HG03103 (cell line): Measurements from ENCODE around the gene DSP.

Experiments
- ATAC-seq: cut with Tn5 transposase; IDR thresholded peaks from one replicate; pipeline ENCODE4 v1.9.1; 2021; ENCODE audit warnings: low read depth; ENCODE audit not compliant: unreplicated experiment

Gene DSP

DNA sequence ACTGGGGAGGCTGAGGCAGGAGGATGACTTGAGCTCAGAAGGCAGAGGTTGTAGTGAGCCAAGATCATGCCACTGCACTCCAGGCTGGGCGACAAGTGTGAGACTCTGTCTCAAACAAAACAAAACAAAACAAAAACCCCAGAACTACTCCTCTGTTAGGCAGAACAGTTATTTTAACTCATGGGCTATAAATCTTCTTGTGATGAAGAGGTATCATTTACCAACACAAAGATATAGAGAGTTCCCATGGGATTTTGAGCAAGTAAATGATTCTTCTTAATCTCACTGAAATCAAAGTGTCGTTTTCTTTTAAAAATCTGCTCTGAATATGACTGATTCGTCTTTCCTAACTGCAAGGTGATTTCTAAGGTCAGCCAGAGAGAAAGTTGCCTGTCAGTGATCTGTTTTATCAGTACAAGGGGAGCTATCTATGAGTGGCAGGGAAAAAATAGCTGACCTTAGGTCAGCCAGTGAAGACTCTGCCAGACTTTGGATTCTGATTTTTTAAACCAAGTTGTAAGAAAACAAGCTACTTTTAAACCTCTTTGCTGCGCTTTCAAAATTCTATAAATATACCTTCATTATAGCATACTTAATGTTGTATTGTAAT lies 3.8 kb upstream of the DSP start:
- no peak for ATAC-seq

DNA sequence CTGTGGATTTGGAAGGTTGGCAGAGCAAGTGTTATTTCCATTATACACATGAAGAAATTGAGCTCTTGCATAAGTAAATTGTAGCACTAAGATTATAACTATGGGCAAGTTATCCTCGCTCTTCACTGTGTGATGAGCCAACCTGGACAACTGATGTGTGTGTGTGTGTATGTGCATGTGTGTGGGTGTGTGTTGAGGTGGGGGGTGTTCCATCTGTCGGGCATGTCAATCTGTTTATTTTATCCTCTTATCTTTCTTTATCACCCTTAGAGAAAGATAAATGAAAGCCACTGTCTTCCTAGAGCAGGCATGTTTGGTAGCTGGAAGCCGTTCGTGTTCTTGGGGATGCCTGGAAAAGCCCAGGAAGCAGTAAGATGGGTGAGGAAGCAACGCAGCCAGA lies 3.0 kb upstream of the DSP start:
- ATAC-seq: no peak

DNA sequence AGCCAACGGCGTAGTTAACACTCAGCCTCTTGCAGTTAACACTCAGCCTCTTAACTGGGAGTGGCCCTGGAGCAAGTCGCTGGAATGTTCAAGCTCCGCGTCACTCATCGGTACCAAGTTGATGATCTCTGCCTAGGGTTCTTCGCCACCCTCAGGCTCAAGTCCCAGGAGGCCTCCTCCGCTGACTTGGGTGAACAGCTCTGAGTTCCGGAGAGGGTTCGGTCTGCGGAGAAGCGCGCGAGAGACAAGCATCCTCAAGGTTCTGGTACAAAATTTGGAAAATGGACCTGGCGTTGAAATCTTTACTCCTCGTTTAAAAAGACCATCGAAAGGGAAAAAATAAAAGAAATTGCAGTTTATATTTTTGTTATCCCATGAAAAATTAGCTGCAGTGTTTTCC lies 876 bp upstream of the DSP start:
- ATAC-seq: no peak

DNA sequence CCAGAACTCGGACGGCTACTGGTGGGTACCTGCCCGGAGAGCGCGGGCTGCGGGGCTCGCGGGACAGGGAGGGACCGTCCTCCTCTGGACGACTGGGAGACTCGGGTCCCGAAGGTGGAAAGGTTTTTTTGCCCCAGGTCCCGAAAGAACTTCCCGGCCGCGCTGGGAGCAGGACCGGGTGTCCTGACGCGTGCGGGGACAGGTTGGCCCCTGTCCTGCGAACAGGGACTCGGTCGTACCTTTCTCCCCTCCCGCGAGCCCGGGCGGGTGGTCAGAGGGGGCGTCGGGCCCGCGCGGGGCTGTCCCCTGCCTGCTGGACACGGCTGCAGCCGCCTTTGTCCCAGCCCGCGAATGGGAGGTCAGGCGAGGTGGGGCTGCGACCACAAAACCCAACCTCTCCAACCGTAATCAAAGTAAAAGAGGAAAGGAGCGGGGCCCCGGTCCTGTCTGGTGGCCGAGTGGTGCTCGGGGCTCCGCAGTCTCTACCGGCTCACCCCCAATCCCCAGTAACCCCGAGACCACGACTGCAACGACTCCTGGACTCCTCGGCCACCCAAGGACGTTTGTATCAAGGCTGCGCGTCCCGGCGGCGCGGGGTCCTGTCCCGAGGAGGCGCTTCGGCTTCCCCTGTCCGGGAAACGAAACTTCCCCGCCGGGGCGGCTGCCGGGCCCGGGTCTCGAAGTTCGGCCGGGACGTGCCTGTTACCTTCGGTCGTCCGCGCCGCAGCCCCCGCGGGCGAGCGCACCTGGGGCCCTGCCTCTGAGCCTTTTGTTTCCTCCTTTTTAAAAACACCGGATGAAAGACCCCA lies 798 bp downstream of the DSP start:
- no peak for ATAC-seq

DNA sequence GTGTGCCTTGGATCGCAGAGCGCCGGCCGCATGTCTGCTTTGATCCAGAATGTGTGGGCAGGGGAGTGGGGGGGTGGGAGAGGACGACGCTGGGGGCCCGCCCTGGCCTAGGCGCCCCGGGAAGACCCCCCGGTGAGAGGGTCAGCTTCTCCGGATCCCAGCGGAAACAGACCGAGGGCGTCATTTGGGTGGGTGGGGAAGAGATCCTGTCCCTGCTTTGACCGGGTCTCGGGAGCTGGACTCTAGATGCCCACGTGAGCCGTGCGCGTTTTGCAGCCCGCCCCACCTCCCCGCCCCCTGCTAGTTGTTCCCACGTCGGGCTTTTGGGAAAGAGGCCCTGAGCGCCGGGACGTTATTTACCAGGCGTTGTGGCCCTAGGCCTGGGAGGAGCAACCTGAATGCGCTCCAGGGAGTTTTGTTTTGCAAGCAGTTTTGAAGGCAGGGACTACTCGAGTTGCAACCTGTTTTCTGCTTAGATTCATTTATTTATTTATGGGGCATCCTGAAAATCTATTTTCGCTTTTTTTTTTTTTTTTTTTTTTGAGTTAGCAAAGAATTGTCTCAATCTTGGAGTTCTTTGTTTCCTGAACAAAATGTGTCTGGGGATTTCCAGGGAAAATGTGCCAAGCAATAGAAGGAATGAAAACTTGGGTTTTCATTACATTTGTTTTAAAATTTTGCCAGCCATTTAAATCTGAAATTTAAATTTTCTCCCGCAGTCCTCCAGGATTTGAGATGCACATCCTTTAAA lies 1.6 kb downstream of the DSP start:
- no peak for ATAC-seq

DNA sequence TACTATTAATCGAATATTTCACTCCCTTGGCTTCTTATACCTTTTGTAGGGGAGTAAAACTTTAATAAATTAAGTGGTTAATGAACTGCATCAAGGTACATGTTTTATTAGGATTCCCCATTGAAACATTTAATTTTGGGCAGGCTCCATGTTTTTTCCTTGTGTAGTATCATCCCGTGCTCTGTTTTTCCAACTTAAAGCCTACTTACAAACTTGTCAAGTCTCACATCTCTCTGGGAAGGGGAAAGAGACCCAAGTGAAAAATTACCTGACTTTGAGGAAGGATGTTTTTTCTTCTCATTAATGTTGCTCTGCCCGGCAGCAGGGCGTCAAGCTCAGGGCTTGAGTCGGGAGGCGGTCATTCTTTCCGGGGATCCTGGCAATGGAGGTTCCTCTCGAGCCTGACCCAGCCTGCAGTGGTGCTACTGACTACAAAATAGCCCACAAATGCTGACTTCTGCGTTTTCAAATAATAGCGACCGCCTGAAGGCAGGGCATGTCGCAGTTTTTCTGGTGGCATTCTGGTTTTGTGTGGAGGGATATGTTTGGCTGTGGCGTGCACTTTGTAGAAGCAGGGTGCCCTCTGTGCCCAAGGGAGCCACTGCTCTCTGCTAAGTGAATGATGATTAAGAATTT lies 2.4 kb downstream of the DSP start:
- no peak for ATAC-seq

DNA sequence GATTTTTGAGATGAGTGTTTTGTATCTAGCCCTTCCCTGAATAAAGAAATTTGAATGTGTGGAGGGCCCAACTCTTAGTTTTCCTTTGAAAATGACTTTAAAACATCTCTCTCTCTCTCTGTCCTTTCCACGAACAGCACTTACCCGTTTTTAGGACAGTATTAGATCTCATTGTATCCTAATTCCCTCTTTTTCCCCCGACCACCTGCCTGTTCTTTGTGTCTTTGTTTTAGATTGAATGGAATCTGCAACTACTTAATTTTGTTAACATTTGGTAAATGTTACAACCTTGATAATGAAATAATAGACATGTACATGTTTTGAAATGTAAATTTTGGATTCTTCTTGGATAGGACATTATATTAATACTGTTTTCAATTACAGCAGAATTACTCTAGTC lies 3.1 kb downstream of the DSP start:
- no peak for ATAC-seq

DNA sequence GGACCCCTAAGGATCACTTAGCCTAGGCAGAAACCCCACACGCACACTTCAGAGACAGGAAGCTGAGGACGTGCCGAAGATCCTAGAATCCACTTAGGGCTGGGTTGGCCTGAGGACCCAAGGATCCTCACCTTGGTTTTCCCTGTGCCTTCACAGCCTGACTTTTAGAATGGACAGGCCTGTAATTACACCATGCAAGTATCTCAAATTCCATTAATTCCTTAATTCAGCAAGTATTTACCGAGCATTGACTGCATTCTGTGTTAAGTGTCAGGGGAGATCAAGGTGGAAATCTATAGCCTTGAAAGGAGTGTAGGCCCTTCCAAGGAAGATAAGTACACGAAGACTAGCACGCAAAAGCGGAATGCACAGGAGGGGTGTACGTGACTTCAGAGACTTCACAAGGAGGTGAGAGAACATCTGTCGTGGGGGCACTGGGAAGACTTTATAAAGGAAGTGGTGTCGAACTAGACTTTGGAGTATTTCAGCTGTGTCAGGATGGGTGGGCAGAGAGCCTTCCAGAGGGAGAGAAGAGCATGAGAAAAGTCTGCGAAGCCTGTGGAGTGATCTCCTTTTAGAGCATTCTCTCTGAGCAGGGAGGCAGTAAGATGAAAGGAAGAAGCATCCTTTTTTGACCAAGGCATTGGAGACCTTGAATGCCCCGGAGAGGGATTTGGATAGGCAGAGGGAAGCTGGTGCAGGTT lies 4.0 kb downstream of the DSP start:
- no peak for ATAC-seq

DNA sequence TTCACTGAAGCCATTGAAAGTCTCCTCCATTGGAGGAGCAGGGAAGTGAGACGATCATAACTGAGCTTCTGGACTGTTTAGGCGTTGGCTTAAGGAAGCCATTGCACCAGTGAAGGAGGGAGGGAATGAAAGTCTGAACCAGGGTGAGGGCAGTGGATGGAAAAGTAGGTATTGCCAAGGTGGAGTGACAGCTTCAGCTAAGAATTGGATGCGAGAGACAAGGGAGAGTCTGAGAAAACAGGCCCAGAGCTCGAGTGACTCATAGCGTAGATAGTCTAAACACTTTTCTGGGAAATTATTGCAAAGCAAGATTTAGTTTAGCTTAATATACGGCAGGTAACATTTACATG lies 4.5 kb downstream of the DSP start:
- no peak for ATAC-seq

DNA sequence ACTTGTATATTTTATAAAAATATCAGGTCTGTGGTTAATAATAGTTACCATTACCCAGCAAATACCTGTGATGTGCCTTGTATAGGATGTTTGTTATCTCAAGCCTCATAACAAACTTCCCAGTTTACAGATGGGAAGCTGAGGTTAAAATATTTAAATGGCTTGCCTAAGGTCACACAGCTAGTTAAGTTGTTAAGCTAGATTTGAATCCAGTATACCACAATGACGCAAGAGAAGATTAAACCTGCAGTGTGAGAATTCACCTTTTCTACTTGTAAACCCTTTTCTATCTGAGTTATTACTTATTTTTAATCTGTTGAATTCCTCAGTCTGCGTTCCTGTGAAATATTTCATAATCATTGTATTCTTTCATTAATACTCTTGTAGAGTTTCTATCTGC lies 4.9 kb downstream of the DSP start:
- ATAC-seq: no peak

DNA sequence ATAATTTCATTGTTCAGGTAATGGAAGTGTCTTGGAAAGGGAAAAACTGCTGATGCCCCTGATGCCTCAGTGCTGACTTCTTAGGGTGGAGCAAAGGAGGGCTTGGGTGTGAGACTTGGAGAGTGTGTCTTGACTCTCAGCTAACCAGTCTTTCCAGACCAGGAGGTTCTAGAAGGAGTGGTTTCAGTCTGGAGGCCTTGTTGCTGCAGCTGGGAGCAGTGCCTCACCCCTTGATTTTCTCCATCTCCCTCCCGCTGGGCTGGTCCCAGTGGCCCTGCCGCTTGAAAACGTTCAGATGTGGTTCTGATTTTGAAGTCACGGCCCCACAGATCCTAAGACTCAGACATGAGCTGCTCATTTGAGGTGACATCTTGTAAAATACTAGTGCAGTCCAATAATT lies 5.4 kb downstream of the DSP start:
- no peak for ATAC-seq

DNA sequence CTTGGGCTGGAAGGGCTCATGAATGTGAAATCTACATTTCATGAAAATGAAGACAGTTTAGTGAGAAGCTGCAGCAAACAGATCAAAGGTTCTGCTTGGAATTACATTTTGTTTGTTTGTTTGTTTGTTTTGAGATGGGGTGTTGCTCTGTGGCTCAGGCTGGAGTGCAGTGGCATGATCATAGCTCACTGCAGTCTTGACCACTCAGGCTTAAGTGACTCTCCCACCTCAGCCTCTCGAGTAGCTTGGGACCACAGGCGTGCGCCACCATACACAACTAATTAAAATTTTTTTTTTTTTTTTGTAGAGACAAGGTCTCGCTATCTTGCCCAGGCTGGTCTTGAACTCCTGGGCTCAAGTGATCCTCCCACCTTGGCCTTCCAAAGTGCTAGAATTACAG lies 5.8 kb downstream of the DSP start:
- ATAC-seq: no peak

DNA sequence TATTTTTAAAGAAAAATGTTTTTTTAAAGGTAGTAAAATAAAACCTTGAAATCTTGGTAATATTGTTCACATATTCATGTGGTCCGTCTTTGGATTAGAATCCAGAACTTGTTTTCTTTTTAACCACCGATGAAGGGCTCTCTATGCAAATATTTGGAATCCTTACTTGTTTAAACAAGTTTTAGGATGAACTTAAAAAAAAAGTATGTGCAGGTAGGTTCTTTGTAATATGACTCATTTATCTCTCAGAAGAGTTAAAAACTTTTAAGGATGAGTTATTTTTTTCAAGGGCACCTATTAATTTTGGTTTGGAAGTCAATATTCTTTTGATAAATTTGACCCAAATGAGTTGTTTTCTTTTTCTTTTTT lies 8.9 kb downstream of the DSP start:
- ATAC-seq: no peak

GRCh38 chr6:7554533-7555275 lies 13.2 kb downstream of the DSP start:
- ATAC-seq: no peak

- no peak for ATAC-seq
Observed at GRCh38 chr6:7555671-7556070, 14.2 kb downstream of the DSP start.

- no peak for ATAC-seq
Observed at GRCh38 chr6:7556394-7557106, 15.1 kb downstream of the DSP start.

GRCh38 chr6:7557652-7558051 lies 16.2 kb downstream of the DSP start:
- ATAC-seq: no peak

- ATAC-seq: no peak
Observed at GRCh38 chr6:7558781-7559180, 17.3 kb downstream of the DSP start.

- no peak for ATAC-seq
Observed at GRCh38 chr6:7559196-7559595, 17.7 kb downstream of the DSP start.
